Measurements from ENCODE around the gene CAMK4. TPM values are rescaled to one million over a fixed set of nuclear protein-coding genes. Genes with fewer than 3 reads are reported as not detected.

CAMK4 gene
- polyA plus RNA-seq, 1 donor from 2014 or later: 16.6 TPM

GRCh38 chr5:111488353-111488752, 264.2 kb downstream of the CAMK4 start:
- no peak overlapping the region for H3K4me2 ChIP-seq (ENCODE audit: low read length)
- no peak overlapping the region for H2AFZ ChIP-seq (ENCODE audit: low read depth, low read length)
- H3F3A ChIP-seq (ENCODE audit: insufficient read depth, low read length, poor library complexity, severe bottlenecking): no peaks in the 10 kb centered on the region
- no peak overlapping the region for H3K9ac ChIP-seq (ENCODE audit: low read length)
- H4K20me1 ChIP-seq (ENCODE audit: insufficient read depth): no peaks in the 10 kb centered on the region
- no peaks in the 10 kb centered on the region for H3K9me3 ChIP-seq (ENCODE audit: low read length)
- no peaks in the 10 kb centered on the region for H3K36me3 ChIP-seq (ENCODE audit: insufficient read depth, low read length)
- H3K79me2 ChIP-seq (replicated peaks; ENCODE audit: insufficient read depth, low read length): no peaks in the 10 kb centered on the region
- no peaks in the 10 kb centered on the region for H3K27me3 ChIP-seq (ENCODE audit: insufficient read depth, low read depth, low read length)
- H3K9me2 ChIP-seq (ENCODE audit: insufficient read depth, low read length): no peaks in the 10 kb centered on the region
- no peak overlapping the region for H3K27ac ChIP-seq (ENCODE audit: low read length)
- TF ChIP-seq CTCF (IDR thresholded peaks at IDR 0.05; ENCODE audit: poor library complexity, severe bottlenecking): no peak
- no peak for TF ChIP-seq REST (IDR thresholded peaks at IDR 0.05; ENCODE audit: borderline replicate concordance)
- TF ChIP-seq EZH2 (IDR thresholded peaks at IDR 0.05; ENCODE audit: borderline replicate concordance, insufficient read depth, low read length, poor library complexity, severe bottlenecking): no peak
- no peak for TF ChIP-seq RAD21 (conservative IDR thresholded peaks at IDR 0.05)
- no peak for TF ChIP-seq TAF1 (IDR thresholded peaks at IDR 0.05; ENCODE audit: low read depth)
- TF ChIP-seq POLR2AphosphoS5 (IDR thresholded peaks at IDR 0.05): no peak
- TF ChIP-seq MXI1 (conservative IDR thresholded peaks at IDR 0.05; ENCODE audit: poor library complexity, severe bottlenecking): no peak
- no peak for TF ChIP-seq EP300 (conservative IDR thresholded peaks at IDR 0.05; ENCODE audit: poor library complexity, severe bottlenecking)
- no peak for TF ChIP-seq SMC3 (conservative IDR thresholded peaks at IDR 0.05; ENCODE audit: poor library complexity)
- no peak overlapping the region for H3K4me3 ChIP-seq (ENCODE audit: low read length)

- no peak for TF ChIP-seq TAF1 (IDR thresholded peaks at IDR 0.05; ENCODE audit: low read depth)
- no peak for TF ChIP-seq POLR2AphosphoS5 (IDR thresholded peaks at IDR 0.05)
- no peak for TF ChIP-seq MXI1 (conservative IDR thresholded peaks at IDR 0.05; ENCODE audit: poor library complexity, severe bottlenecking)
- no peak for TF ChIP-seq REST (IDR thresholded peaks at IDR 0.05; ENCODE audit: borderline replicate concordance)
- no peak for TF ChIP-seq CTCF (IDR thresholded peaks at IDR 0.05; ENCODE audit: poor library complexity, severe bottlenecking)
- TF ChIP-seq EZH2 (IDR thresholded peaks at IDR 0.05; ENCODE audit: borderline replicate concordance, insufficient read depth, low read length, poor library complexity, severe bottlenecking): no peak
- no peak for TF ChIP-seq SMC3 (conservative IDR thresholded peaks at IDR 0.05; ENCODE audit: poor library complexity)
- no peak for TF ChIP-seq RAD21 (conservative IDR thresholded peaks at IDR 0.05)
- no peak for TF ChIP-seq EP300 (conservative IDR thresholded peaks at IDR 0.05; ENCODE audit: poor library complexity, severe bottlenecking)
- H3K27ac ChIP-seq (ENCODE audit: low read length): no peak overlapping the region
Measured at GRCh38 chr5:111493031-111493430, 268.8 kb downstream of the CAMK4 start.

More at GRCh38 chr5:111493031-111493430, 268.8 kb downstream of the CAMK4 start:
- H2AFZ ChIP-seq (ENCODE audit: low read depth, low read length): no peak overlapping the region
- no peaks in the 10 kb centered on the region for H3K27me3 ChIP-seq (ENCODE audit: insufficient read depth, low read depth, low read length)
- H3K9me2 ChIP-seq (ENCODE audit: insufficient read depth, low read length): no peaks in the 10 kb centered on the region
- H3K4me3 ChIP-seq (ENCODE audit: low read length): no peak overlapping the region
- no peaks in the 10 kb centered on the region for H3K36me3 ChIP-seq (ENCODE audit: insufficient read depth, low read length)
- H3F3A ChIP-seq (ENCODE audit: insufficient read depth, low read length, poor library complexity, severe bottlenecking): no peaks in the 10 kb centered on the region
- H4K20me1 ChIP-seq (ENCODE audit: insufficient read depth): no peaks in the 10 kb centered on the region
- no peaks in the 10 kb centered on the region for H3K79me2 ChIP-seq (replicated peaks; ENCODE audit: insufficient read depth, low read length)
- H3K9ac ChIP-seq (ENCODE audit: low read length): no peak overlapping the region
- H3K4me2 ChIP-seq (ENCODE audit: low read length): no peak overlapping the region
- no peaks in the 10 kb centered on the region for H3K9me3 ChIP-seq (ENCODE audit: low read length)

All from neural cell (in vitro differentiated cells).